Esophagus muscularis mucosa (tissue), 3 donors: Measurements from ENCODE around the gene ANHX.
"Not testable (repeated sequence)": the region's sequence is repeated elsewhere in the genome, so short reads cannot be mapped to it uniquely, and the experiment has no call there.

ENCODE experiments used
- CTCF ChIP-seq, 3 experiments: fragments of 200-600 bp in 2 of 3; fragments of 450-650 bp in 1 of 3; sonication (generic) in 2 of 3; IDR thresholded peaks; one replicate each; pipeline ENCODE4 v1.5.1; 2017 to 2019; ENCODE audit warnings: antibody characterized with exemption in 3 of 3, mild to moderate bottlenecking in 2 of 3, moderate library complexity in 1 of 3
- POLR2AphosphoS5 ChIP-seq, 2 donors: sonication (generic); formaldehyde crosslinking; IDR thresholded peaks; one replicate each; pipeline ENCODE4 v1.6.1; 2017; ENCODE audit warnings: antibody characterized with exemption in 2 of 2

GRCh38 chr12:133264668-133265067 is 29.0 kb upstream of the ANHX start:
- not testable (repeated sequence) for TF ChIP-seq CTCF, POLR2AphosphoS5 (IDR thresholded peaks at IDR 0.05)
